ENCODE data around the gene STK10.
A peak's percentile ranks its signal among the peaks of the same experiment; 100 is the strongest.

Gene STK10

GRCh38 chr5:172188893-172189692, 1.1 kb upstream of the STK10 start:
- Histone ChIP-seq H3K27ac (ENCODE audit: low read depth, low read length) (peak overlapping the region; percentile 82), H3K36me3 (ENCODE audit: control insufficient read depth, insufficient read depth, low read length) (no peaks in the 10 kb centered on the region), H3K4me1 (ENCODE audit: control insufficient read depth, insufficient read depth, low read length) (peaks cover 15% of the 10 kb centered on the region), H3K27me3 (ENCODE audit: control insufficient read depth, insufficient read depth, low read length) (peaks cover 4% of the 10 kb centered on the region; the same call in 1 of the 2 replicates), H3K9ac (ENCODE audit: low read depth, low read length) (peak overlapping the region; percentile 13; the same call in 1 of the 2 replicates), H3K9me3 (ENCODE audit: control insufficient read depth, insufficient read depth, low read length) (no peaks in the 10 kb centered on the region), H3K4me3 (ENCODE audit: low read depth, low read length) (peak overlapping the region; percentile 94)

- Histone ChIP-seq H3K27ac (ENCODE audit: low read depth, low read length) (peak overlapping the region; percentile 35), H3K4me3 (ENCODE audit: low read depth, low read length) (peak overlapping the region; percentile 94), H3K9me3 (ENCODE audit: control insufficient read depth, insufficient read depth, low read length) (no peaks in the 10 kb centered on the region), H3K27me3 (ENCODE audit: control insufficient read depth, insufficient read depth, low read length) (peaks cover 4% of the 10 kb centered on the region; the same call in 1 of the 2 replicates), H3K36me3 (ENCODE audit: control insufficient read depth, insufficient read depth, low read length) (no peaks in the 10 kb centered on the region), H3K4me1 (ENCODE audit: control insufficient read depth, insufficient read depth, low read length) (peaks cover 15% of the 10 kb centered on the region), H3K9ac (ENCODE audit: low read depth, low read length) (peak overlapping the region; percentile 55; the same call in 1 of the 2 replicates)
Measured at GRCh38 chr5:172187118-172188032, 649 bp downstream of the STK10 start.

- no peak overlapping the region for H3K9ac ChIP-seq (ENCODE audit: low read depth, low read length)
- H3K4me3 ChIP-seq (ENCODE audit: low read depth, low read length), result peak overlapping the region; percentile 94; the same call in 1 of the 2 replicates
- no peak overlapping the region for H3K27ac ChIP-seq (ENCODE audit: low read depth, low read length)
- peaks cover 15% of the 10 kb centered on the region for H3K4me1 ChIP-seq (ENCODE audit: control insufficient read depth, insufficient read depth, low read length)
- peaks cover 4% of the 10 kb centered on the region; the same call in 1 of the 2 replicates for H3K27me3 ChIP-seq (ENCODE audit: control insufficient read depth, insufficient read depth, low read length)
- no peaks in the 10 kb centered on the region for H3K9me3 ChIP-seq (ENCODE audit: control insufficient read depth, insufficient read depth, low read length)
- no peaks in the 10 kb centered on the region for H3K36me3 ChIP-seq (ENCODE audit: control insufficient read depth, insufficient read depth, low read length)
Measured at GRCh38 chr5:172186114-172186695, 1.8 kb downstream of the STK10 start.

- Histone ChIP-seq H3K27ac (ENCODE audit: low read depth, low read length) (no peak overlapping the region), H3K4me1 (ENCODE audit: control insufficient read depth, insufficient read depth, low read length) (peaks cover 15% of the 10 kb centered on the region), H3K9me3 (ENCODE audit: control insufficient read depth, insufficient read depth, low read length) (no peaks in the 10 kb centered on the region), H3K9ac (ENCODE audit: low read depth, low read length) (no peak overlapping the region), H3K36me3 (ENCODE audit: control insufficient read depth, insufficient read depth, low read length) (no peaks in the 10 kb centered on the region), H3K4me3 (ENCODE audit: low read depth, low read length) (no peak overlapping the region), H3K27me3 (ENCODE audit: control insufficient read depth, insufficient read depth, low read length) (peaks cover 2% of the 10 kb centered on the region; the same call in 1 of the 2 replicates)
Measured at GRCh38 chr5:172185096-172185461, 2.9 kb downstream of the STK10 start.

DNA sequence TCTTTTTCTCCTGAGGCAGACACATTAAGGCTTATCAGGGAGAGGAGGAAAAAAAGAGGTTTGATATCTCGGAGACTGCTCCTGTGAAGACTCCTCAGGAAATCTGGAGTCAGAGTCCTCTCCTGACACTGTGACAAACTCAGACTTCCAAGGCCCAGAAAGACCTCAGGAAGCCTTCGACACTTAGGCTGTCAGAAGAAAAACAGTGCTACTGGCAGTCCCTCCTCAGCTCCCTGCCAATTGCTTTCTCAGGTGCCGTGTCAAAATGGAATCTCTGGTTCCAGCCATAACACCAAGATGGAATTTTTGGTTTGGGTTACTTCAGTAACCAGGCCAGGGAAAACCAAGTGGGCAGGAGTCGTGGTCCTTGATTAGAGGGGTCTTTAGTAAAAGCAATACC, 4.1 kb downstream of the STK10 start:
- no peak overlapping the region for H3K9ac ChIP-seq (ENCODE audit: low read depth, low read length)
- no peaks in the 10 kb centered on the region for H3K36me3 ChIP-seq (ENCODE audit: control insufficient read depth, insufficient read depth, low read length)
- H3K27ac ChIP-seq (ENCODE audit: low read depth, low read length), result no peak overlapping the region
- H3K4me1 ChIP-seq (ENCODE audit: control insufficient read depth, insufficient read depth, low read length), result peaks cover 13% of the 10 kb centered on the region
- no peak overlapping the region for H3K4me3 ChIP-seq (ENCODE audit: low read depth, low read length)
- no peaks in the 10 kb centered on the region for H3K27me3 ChIP-seq (ENCODE audit: control insufficient read depth, insufficient read depth, low read length)
- H3K9me3 ChIP-seq (ENCODE audit: control insufficient read depth, insufficient read depth, low read length), result no peaks in the 10 kb centered on the region

DNA sequence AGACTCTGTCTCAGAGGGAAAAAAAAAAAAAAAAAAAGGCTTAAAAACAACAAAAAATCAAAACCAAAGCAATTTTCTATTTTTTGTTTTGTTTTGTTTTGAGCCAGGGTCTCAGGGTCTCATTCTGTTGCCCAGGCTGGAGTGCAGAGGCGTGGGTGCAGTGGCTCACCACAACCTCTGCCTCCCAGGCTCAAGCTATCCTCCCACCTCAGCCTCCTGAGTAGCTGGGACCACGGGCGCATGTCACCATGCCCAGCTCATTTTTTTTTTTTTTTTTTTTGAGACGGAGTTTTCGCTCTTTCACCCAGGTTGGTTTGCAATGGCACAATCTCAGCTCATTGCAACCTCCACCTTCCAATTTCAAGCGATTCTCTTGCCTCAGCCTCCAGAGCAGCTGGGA, 5.7 kb downstream of the STK10 start:
- Histone ChIP-seq H3K9ac (ENCODE audit: low read depth, low read length) (no peak overlapping the region), H3K9me3 (ENCODE audit: control insufficient read depth, insufficient read depth, low read length) (no peaks in the 10 kb centered on the region), H3K27ac (ENCODE audit: low read depth, low read length) (no peak overlapping the region), H3K4me3 (ENCODE audit: low read depth, low read length) (no peak overlapping the region), H3K36me3 (ENCODE audit: control insufficient read depth, insufficient read depth, low read length) (no peaks in the 10 kb centered on the region), H3K4me1 (ENCODE audit: control insufficient read depth, insufficient read depth, low read length) (peaks cover 20% of the 10 kb centered on the region), H3K27me3 (ENCODE audit: control insufficient read depth, insufficient read depth, low read length) (no peaks in the 10 kb centered on the region)

GRCh38 chr5:172180936-172181335, 7.1 kb downstream of the STK10 start:
- Histone ChIP-seq H3K4me3 (ENCODE audit: low read depth, low read length) (no peak overlapping the region), H3K27ac (ENCODE audit: low read depth, low read length) (no peak overlapping the region), H3K9ac (ENCODE audit: low read depth, low read length) (no peak overlapping the region)

GRCh38 chr5:172178991-172179989, 8.7 kb downstream of the STK10 start:
- Histone ChIP-seq H3K36me3 (ENCODE audit: control insufficient read depth, insufficient read depth, low read length) (no peaks in the 10 kb centered on the region), H3K27me3 (ENCODE audit: control insufficient read depth, insufficient read depth, low read length) (no peaks in the 10 kb centered on the region), H3K9ac (ENCODE audit: low read depth, low read length) (no peak overlapping the region), H3K4me3 (ENCODE audit: low read depth, low read length) (no peak overlapping the region), H3K27ac (ENCODE audit: low read depth, low read length) (peak overlapping the region; percentile 37), H3K9me3 (ENCODE audit: control insufficient read depth, insufficient read depth, low read length) (no peaks in the 10 kb centered on the region), H3K4me1 (ENCODE audit: control insufficient read depth, insufficient read depth, low read length) (peaks cover 15% of the 10 kb centered on the region)

More at GRCh38 chr5:172180936-172181335, 7.1 kb downstream of the STK10 start:
- H3K27me3 ChIP-seq (ENCODE audit: control insufficient read depth, insufficient read depth, low read length), result no peaks in the 10 kb centered on the region
- no peaks in the 10 kb centered on the region for H3K9me3 ChIP-seq (ENCODE audit: control insufficient read depth, insufficient read depth, low read length)
- no peaks in the 10 kb centered on the region for H3K36me3 ChIP-seq (ENCODE audit: control insufficient read depth, insufficient read depth, low read length)
- peaks cover 13% of the 10 kb centered on the region for H3K4me1 ChIP-seq (ENCODE audit: control insufficient read depth, insufficient read depth, low read length)

GRCh38 chr5:172178301-172178987, 9.6 kb downstream of the STK10 start:
- no peak overlapping the region for H3K9ac ChIP-seq (ENCODE audit: low read depth, low read length)

More at GRCh38 chr5:172178301-172178987, 9.6 kb downstream of the STK10 start:
- Histone ChIP-seq H3K27ac (ENCODE audit: low read depth, low read length) (no peak overlapping the region), H3K4me3 (ENCODE audit: low read depth, low read length) (no peak overlapping the region), H3K9me3 (ENCODE audit: control insufficient read depth, insufficient read depth, low read length) (no peaks in the 10 kb centered on the region), H3K4me1 (ENCODE audit: control insufficient read depth, insufficient read depth, low read length) (peaks cover 17% of the 10 kb centered on the region), H3K27me3 (ENCODE audit: control insufficient read depth, insufficient read depth, low read length) (no peaks in the 10 kb centered on the region), H3K36me3 (ENCODE audit: control insufficient read depth, insufficient read depth, low read length) (no peaks in the 10 kb centered on the region)

All from HUES48 (cell line).